Cardiac fibroblast (primary cell): ENCODE measurements around the gene XPO5.

Source experiments
- DNase-seq, 2 donors: peaks; one replicate each; pipeline versions ENCODE4 v3.0.0 to v3.0.0-alpha.2; 2010; ENCODE audit warnings: low read depth in 2 of 2
- H3K4me3 ChIP-seq, 2 donors: replicated peaks in 1 of 2; 1 replicate in 1 of 2; 2 replicates in 1 of 2; pipeline ENCODE4 v1.5.1; 2011; ENCODE audit warnings: low read depth in 2 of 2, low read length in 2 of 2, mild to moderate bottlenecking in 2 of 2, moderate library complexity in 1 of 2
- TF ChIP-seq, protein P1 (sequence below): IDR thresholded peaks from one replicate; pipeline ENCODE4 v1.5.1; 2011; ENCODE audit warnings: low read depth, mild to moderate bottlenecking, low read length, inconsistent platforms

The XPO5 gene

DNA sequence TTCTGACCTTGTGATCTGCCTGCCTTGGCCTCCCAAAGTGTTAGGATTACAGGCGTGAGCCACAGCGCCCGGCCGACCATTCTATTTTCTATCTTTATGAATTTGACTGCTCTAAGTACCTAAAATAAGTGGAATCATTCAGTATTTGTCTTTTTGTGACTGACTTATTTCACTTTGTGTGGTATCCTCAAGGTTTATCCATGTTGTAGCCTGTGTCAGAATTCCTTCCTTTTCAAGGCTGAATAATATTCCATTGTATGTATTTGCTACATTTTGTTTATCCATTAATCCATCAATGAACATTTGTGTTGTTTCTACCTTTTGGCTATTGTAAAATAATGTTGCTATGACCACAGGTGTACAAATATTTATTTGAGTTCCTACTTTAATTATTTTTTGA lies 103.3 kb downstream of the XPO5 start:
- H3K4me3 ChIP-seq = no peak overlapping the region
- DNase-seq = no peak
- TF ChIP-seq, protein P1, sequence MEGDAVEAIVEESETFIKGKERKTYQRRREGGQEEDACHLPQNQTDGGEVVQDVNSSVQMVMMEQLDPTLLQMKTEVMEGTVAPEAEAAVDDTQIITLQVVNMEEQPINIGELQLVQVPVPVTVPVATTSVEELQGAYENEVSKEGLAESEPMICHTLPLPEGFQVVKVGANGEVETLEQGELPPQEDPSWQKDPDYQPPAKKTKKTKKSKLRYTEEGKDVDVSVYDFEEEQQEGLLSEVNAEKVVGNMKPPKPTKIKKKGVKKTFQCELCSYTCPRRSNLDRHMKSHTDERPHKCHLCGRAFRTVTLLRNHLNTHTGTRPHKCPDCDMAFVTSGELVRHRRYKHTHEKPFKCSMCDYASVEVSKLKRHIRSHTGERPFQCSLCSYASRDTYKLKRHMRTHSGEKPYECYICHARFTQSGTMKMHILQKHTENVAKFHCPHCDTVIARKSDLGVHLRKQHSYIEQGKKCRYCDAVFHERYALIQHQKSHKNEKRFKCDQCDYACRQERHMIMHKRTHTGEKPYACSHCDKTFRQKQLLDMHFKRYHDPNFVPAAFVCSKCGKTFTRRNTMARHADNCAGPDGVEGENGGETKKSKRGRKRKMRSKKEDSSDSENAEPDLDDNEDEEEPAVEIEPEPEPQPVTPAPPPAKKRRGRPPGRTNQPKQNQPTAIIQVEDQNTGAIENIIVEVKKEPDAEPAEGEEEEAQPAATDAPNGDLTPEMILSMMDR = no peak
